GM21360 (cell line): ENCODE measurements around the gene ZBED3.

ENCODE experiments used
- ATAC-seq: cut with Tn5 transposase; IDR thresholded peaks from one replicate; pipeline ENCODE4 v1.9.1; 2021; ENCODE audit warnings: mild to moderate bottlenecking, moderate library complexity; ENCODE audit not compliant: unreplicated experiment

Gene ZBED3

DNA sequence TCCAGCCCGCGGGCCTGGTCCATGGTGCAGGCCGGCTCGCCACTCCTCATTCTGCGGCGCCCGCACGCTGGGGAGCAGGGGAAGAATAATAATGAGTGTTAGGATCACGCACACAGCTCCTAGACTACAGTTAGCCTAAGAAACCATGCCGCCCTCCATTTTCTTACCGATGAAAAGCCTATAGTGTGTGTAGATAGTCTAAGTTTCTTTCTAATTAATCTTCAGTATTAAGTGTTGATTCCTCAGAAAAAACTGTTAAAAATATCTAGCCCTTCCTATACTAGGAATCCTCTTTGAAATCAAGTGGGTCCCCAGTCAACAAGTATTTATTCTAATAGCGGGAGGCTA is 9.3 kb downstream of the ZBED3 start:
- no peak for ATAC-seq

DNA sequence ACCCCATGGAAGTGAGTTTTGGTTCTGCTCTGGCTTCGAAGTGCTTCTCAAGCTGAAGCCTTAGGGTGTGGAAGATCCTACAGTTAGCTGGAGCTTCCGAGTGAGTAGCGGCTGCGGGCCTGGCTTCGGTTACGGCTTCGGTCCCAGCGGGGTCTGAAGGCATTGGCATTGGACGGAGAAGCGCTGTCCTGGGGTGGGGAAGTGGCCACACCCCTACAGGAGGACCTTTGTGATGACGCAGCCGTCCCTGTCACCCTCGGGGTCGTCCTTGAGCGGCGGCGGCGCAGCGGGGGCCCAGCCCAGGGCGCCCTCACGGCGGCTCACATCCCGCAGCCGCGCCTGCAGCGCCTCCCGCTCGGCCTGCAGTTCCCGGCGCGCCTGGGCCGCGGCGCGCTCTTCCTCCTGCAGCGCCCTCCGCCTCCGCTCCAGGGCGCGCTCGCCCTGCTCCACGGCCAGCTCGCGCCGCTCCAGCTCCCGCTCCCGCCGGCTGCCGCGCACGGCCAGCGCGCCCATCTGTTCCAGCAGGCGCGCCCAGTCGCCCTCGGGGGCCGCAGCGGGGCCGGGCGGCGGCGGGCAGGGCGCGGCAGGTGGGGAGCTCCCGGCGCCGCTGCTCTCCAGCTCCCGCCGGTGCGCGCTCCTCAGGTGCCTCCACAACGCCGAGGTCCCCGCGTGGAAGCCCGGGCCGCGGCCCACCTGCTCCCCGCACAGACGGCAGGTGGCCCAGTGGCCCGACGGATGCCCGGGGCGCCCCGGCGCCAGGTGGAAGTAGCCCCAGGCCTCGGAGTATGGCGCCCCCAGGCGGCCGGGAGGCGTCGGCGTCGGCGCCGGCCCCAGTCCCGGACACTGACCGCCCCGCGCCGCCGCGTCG is 9.9 kb downstream of the ZBED3 start:
- ATAC-seq, result peak; percentile 70

DNA sequence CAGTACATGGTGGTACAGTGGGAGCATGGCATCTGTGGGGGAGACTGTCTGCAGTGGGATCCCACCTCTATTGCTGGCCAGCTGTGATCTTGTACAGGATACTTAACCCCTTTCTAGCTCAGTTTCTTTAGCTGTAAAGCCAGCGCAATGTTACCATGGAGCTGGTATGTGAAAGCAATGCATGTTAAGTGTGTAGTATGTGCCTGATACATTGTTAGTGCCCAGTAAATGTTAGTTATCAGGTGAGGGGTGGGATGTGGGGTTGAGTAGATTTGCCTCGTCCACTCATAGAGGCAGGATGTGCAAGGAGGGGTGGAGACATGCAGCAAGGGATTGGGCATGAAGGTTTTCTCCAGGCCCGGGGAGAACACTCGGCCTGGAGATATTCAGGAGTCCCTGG is 12.3 kb downstream of the ZBED3 start:
- ATAC-seq, result no peak

DNA sequence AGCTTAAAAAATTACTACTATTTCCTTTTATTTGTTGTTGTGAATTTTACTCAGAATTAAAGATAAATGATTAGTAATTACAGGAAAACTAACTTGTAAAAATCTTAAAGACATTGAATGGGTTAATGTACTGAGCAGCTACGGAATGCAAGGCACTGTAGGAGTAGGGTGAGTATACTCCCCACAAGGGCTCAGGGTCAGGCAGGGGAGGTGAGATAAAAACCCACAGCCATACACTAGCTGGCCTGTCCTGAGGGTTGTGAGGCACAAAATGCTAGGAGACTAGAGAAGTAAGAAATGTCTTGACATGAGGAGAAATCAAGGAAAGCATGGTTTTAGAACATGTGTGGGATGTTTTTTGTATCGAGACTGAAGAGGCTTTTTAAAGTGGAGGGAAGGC is 13.4 kb downstream of the ZBED3 start:
- no peak for ATAC-seq

DNA sequence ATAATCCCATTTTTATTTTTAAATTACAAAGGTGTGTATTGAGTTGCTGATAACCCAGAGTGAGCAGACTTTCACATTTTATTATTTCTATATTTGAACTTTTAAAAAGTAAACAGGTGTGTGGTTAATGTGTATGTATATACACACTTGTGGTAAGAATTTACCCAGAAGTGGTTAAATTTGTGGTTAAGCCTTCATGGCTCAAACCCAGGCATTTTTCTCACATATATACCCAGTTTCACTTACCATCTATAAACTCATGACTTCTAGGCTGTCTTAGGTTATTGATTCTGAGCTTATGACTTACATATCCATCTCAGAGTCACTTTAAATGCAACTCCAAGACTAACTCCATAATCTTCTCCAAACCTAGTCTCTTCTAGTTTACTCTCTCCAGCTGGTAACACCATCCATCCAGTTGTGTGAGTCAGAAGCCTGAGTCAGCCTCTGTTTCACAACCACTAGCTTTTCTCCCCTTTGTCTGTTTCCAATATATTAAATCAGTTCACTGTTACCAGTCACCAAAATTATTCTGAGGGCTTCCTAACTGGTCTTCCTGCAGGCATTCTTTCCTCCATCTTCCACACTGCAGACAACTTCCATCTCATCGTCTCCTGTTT is 20.2 kb downstream of the ZBED3 start:
- no peak for ATAC-seq

DNA sequence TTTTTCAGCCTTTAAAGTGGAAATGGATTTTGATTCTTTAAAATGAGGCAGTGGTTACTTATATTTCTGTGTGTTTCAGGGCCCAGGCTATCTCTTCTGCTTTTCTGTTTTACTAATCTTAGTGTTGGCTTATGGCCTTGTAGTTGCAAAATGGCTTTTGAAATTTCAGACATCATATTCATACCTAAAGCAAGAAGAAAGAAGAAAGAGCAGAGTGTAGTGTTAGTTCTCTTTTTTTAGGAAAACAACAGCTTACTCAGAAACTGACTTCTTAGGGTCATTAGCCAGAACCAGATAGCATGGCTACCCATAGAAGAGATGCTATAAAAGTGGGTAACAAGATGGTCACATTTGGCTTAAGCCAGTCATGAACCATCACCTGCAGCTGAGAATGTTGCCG is 20.9 kb downstream of the ZBED3 start:
- no peak for ATAC-seq

DNA sequence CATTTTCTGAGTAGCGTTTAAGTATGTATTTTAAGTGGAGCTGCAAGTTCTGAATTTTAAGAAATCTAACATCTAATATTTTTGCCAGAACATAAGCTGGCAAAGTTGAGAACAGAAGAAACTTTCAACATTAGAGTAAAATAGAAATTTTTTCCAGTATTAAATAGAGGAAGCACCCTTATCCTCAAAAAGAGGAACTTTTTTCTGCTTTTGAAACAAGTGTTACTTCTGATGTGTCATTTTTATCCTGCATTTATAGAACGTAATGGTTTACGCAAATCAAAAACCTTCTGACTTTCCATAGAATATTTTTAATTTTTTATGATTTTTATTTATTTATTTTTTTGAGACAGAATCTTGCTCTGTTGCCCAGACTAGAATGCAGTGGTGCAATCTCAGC is 21.8 kb downstream of the ZBED3 start:
- ATAC-seq, result no peak

DNA sequence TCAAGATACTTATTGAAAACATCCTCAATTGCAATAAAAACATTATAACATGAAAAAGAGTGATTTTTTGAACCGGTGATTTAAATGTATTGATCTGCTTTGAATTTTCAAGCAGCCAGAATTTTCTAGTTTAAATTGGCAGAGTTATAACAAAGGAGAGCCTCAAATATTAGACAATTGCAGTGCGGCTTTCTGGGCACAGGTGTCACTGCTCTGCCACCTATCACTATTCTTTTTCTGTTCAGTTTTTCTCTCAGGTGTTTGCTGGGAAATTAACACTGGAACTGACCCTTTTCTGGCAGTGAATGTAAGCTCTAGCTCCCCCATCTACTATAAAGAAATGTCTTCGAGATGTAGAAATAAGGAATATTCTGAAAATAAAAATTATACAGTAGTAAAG is 23.0 kb downstream of the ZBED3 start:
- no peak for ATAC-seq

DNA sequence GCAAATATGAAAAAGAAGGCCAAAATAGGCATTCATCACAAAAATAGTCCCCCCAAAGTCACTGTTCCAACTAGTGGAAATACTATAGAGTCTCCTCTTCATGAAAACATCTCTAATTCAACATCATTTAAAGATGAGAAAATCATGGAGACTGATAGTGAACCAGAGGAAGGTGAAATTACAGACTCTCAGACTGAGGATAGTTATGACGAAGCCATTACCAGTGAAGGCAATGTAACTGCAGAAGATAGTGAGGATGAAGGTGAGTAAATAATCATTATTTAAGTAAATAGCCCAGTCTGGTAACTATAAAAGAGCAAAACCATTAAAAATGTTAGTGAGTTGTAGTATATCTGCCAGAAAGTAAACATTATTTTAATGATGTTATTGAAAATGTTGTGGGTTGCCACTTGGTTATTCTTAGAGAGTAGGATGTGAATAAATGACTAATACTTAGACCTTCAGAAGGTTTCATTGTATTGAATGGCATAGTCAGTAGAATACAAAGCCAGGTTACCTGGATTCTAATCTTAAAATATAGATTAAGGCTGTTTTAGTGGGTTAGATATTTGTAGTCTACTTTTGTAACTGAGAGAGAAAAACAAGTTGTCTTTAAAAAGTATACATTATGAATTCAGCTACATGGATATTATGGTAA is 40.5 kb downstream of the ZBED3 start:
- ATAC-seq, result no peak

DNA sequence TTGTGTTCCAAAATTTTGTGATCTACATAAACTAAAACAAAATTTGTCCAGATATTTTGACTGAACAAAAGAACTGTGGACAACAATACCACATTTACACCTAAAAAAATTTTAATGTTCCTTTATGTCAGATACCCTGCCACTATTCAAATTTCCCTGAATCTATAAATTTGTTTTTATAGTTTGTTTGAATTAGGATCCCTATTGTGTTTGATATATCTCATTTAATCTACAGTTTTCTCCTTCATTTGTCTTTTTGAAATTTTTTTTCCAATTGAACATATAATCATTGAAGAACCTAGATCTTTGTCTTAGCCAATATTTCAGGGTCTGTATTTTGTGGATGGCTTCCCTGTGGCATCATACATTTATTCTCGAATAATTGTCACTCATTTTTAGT is 51.1 kb downstream of the ZBED3 start:
- no peak for ATAC-seq

DNA sequence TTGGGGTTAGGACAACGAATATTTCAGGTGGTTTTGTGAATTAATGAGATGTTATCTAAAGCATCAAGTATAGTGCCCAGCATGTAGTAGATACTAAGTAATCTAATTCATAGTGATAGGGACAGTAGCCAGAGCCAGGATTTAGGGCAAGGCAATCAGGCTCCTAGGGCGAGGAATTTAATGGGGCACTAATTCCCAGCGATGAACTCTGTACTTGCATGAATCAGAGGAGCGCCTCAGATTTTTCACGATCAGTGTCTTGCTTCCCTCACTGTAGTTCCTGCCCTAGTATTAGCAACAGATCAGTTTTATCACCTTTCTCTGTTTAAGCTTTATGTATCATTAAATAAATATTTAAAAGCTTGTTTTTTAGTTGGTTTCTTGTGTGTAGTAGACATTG is 53.7 kb downstream of the ZBED3 start:
- ATAC-seq, result no peak

DNA sequence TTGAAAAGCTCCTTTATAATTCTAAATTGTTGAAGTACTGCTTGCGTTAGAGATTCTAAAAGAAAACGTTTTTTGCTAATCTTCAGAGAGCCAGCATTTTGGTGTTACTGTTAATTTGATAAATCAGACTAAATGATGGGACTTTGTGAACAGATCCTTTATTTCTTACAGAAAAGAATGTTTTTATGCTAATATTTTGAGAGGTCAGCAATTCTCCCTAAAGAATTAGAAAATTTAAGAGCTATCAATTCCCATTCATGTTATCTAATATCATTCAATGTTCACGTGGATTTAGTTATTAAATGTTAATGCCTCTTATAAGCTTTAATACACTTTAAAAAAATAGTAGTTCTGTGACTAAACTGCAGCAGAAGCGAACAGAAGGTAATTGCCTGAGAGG is 54.5 kb downstream of the ZBED3 start:
- no peak for ATAC-seq

DNA sequence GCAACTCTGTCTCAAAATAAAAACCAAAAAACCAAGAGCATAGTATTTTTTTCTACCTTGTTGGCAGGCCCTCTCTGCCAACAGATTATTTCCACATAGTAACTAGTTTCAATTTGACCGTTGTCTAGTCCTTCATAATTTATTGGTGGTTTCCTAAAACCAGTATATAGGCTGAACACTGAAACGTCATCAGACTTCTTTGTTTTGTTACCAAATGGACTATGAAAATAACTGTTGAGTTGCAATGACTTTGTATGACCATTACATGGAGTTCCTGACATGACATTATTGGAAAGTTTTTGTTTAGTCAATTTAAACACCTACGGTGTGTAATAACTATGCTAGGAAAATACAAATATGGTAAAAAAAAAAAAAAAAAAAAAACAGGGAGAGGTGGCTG is 55.2 kb downstream of the ZBED3 start:
- no peak for ATAC-seq

DNA sequence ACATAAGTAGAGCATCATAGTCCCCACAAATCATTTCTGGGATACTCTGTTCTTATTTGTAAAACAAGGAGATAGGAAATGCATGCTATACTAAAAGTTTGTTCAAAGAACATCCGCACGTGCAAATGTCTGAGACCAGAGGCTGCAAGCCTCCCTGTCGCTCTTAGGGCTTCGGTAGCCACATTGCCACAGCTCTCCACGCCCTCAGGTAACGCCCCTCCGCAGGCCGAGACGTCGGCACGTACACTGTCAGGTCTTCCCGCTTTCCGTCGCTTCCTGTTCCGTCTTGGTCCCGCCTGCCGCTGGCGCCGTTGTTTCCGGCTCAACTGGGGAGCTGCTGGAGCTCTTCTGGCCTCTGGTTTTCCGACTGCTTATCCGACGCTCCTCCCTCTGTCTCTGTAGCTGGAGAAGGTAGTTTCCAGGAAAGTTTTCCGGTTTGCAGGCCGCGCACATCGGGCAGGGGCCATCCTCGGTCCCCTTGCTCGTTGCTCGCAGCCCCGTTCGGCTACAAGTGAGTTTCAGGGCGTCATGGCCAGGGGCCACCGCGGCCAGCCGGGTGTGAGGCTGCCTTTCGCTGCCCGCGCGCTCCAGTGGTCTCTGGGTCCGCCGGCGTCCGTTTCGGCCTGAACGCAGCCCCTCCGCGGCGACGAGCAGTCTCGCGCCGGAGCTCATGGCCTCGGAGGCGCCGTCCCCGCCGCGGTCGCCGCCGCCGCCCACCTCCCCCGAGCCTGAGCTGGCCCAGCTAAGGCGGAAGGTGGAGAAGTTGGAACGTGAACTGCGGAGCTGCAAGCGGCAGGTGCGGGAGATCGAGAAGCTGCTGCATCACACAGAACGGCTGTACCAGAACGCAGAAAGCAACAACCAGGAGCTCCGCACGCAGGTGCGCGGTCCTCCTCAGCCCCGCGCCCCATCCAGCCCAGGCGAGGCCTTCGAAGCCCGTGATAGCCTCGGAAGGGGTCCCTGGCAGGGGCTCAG is 56.7 kb downstream of the ZBED3 start, which contains the start of gene AGGF1:
AGGF1 (plus strand) TSS at position 308 of the 975 bp plus-strand sequence; CDS start at position 671, 363 bp downstream.
- peak; percentile 94 for ATAC-seq

DNA sequence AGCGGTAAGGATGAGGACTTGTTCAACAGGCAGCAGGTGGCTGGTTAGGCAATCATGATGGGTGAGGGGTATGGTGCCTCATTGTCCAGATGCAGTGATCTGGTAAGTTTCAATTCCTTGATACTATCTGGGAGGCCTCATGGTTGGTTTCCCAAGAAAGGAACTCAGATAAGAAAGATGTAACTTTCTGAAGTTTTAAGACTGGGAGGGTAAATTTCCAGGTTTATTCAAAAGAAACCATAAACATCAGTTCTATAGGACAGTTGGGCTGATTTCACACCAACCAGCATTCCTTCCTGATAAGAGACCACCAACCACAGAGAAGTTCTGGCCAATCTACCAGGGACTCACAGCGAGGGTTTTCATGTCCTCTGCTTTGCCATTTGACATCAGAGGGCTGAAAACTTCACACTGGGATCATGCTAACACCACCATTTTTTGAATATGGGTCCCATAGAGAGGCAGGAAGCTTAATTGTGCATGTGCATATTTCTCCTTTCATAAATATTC is 57.7 kb downstream of the ZBED3 start:
- no peak for ATAC-seq

DNA sequence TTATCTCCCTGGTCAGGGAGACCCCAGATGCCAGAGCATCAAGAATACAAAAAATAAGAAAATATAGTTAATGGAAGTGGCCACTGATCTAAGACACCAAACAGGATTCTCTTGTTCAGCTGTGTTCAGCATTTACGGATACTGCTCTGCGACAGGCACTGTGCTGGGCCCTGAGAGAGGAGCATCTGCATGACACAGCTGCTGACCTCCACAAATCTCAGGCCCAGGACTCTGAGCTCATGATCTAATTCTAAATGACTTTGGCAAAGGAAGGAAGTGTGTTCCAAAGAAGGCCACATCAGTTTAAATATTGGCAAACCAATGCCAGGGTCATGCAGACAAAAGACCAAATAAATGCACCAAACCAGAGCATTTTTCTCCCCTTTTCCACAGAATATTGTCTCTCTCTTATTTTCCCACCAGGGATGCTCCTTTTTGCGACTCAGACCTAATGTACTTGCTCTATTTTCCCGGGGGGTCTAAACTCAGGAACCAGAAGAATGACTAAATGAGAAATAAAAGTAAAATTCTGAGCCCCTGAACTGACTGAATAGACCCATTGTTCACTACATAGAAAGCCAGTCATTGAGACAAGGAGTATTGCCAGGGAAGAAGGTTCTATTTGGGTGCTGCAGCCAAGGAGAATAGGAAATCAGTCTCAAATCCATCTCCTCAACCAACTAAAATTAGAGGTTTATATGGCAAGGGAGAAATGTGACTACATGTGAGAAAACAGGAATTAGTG is 58.3 kb downstream of the ZBED3 start:
- ATAC-seq, result no peak

DNA sequence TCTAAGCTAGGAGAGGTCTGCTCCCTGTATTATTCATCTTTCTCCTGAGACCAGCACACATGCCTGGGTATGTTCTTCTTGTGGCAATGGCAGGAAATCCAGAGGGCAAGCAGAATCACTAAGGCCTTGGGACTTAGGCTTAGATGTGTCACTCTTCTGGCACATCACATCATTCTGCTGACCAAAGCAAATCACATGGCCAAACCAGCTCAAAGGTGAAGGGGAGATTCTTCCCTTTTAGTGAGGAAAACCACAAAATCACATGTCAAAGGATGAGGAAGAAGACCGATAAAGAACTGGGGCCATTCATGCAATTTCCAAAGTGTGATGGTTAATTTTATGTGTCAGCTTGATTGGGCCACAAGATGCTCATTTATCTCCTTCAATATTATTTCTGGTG is 62.6 kb downstream of the ZBED3 start:
- no peak for ATAC-seq

DNA sequence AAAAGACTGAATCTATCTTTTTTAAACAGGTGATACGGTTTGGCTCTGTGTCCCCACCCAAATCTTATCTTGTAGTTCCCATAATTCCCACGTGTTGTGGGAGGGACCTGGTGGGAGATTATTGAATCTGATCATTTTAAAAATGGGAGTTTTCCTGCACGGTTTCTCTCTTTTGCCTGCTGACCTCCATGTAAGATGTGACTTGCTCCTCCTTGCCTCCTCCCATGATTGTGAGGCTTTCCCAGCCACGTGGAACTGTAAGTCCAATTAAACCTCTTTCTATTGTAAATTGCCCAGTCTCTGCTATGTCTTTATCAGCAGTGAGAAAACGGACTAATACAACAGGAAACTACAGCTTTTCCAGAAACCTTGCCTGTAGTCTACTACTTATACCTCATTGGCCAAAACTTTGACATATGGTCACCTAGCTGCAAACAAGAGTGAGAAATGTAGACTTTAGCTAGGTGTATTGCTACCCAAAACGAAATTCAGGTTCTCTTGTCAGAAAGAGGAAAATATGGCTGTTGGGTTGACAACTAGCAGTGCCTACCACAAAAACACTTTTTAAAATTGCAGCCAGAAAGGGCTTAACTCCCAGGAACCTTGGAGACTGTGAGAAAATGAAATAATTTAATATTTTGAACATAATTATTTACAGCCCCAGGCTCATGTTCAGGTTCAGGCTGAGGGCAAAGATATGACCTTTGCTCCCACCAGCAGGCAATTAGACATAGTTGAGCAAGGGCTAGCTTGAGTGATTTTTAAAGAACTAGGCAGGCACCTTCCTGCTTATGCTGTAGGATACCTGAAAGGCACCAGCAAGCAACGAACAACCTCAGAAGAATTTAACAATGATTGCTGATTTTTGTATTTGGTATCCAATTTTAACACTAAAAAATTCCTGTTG is 64.3 kb downstream of the ZBED3 start:
- ATAC-seq, result no peak
